HG03457 (cell line): ENCODE results near the gene ANKHD1.

Experiments
- ATAC-seq: cut with Tn5 transposase; IDR thresholded peaks from one replicate; pipeline ENCODE4 v1.9.1; 2021; ENCODE audit warnings: moderate number of reproducible peaks; ENCODE audit not compliant: unreplicated experiment

Gene ANKHD1

DNA sequence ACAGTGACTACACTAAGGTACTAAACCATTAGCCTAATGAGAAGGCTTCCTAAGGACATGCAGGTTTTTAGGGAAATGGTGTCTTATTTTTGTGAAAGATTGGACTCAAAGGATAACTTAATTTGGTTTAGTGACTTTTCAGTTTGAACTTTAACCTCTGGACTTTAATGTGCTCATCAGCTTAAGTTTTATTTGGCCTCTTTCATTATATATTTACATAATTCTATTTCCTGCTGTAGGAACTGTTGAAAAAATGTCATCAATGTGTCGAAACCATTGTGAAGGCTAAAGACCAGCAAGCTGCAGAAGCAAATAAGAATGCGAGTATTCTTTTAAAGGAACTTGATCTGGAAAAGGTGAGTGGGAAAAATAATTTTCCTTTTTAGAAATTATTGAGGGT lies 111.5 kb downstream of the ANKHD1 start:
- ATAC-seq, result no peak

DNA sequence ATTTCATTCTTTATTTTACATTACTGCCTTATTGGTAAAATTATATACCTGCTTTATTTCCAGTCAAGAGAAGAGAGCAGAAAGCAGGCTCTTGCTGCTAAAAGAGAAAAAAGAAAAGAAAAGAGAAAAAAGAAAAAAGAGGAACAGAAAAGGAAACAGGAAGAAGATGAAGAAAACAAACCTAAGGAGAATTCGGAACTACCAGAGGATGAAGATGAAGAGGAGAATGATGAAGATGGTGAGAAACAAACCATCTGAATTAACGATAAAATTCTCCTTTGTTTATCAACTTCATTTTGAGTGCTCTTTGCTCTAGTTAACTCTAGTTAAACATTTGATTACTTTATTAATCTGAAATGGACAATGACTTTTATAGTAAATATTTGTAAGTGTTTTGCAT lies 122.4 kb downstream of the ANKHD1 start:
- ATAC-seq, result no peak

DNA sequence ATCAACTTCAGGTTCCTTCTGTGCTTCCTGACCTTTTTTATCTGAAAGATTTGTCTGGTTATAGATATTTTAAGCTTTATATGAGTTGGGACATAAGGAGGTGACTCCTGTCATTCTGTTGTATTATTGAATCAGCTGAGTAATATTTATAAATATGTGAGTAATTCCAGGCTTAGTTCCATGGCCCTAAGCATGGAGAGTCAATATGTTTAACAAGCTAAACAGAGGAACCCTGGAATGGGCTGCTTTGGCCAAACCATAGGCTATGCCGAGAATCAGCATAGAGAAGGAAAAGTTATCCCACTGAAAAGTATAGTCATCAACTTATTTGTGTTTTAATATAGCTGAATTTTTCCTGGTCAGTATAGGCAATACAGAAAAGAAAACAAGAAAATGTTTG lies 138.6 kb downstream of the ANKHD1 start:
- ATAC-seq, result no peak

DNA sequence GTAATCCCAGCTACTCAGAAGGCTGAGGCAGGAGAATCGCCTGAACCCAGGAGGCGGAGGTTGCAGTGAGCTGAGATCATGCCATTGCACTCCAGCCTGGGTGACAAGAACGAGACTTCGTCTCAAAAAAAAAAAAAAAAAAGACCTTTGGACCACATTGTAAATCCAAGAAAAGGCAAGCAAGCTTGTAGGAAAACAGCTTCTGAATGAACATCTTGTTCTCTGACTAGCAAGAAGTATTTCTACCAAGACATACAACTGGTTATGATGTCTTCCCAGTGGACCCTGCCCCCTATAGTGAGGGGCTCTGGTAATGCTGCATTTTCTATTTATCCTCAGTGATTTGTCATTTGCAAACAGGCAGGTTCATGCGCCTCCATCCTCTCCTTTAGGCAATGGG lies 141.3 kb downstream of the ANKHD1 start:
- ATAC-seq, result no peak

DNA sequence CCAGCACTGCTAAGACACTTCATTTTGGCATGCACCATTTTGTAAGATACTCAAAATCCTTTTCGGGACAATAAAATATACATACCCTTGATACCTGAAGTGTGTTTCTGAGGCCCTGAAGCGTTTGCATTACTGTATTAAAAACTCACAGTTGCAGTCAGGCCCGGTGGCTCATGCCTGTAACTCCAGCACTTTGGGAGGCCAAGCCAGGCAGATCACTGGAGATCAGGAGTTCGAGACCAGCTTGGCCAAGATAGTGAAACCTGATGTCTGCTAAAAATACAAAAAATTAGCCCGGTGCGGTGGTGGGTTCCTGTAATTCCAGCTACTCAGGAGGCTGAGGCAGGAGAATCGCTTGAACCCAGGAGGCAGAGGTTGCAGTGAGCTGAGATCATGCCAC lies 143.4 kb downstream of the ANKHD1 start:
- ATAC-seq, result no peak

DNA sequence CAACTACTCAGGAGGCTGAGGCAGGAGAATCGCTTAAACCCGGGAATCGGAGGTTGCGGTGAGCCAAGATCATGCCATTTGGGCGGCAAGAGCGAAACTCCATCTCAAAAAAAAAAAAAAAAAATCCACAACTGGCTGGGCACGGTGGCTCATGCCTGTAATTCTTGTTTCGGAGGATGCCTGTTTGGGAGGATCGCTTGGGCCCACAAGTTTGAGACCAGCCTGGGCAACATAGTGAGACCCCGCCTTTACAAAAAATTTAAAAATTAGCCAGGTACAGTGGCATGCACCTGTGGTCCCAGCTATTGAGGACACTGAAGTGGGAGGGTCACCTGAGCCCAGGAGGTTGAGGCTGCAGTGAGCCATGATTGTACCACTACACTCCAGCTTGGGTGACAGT lies 144.0 kb downstream of the ANKHD1 start:
- ATAC-seq, result no peak

DNA sequence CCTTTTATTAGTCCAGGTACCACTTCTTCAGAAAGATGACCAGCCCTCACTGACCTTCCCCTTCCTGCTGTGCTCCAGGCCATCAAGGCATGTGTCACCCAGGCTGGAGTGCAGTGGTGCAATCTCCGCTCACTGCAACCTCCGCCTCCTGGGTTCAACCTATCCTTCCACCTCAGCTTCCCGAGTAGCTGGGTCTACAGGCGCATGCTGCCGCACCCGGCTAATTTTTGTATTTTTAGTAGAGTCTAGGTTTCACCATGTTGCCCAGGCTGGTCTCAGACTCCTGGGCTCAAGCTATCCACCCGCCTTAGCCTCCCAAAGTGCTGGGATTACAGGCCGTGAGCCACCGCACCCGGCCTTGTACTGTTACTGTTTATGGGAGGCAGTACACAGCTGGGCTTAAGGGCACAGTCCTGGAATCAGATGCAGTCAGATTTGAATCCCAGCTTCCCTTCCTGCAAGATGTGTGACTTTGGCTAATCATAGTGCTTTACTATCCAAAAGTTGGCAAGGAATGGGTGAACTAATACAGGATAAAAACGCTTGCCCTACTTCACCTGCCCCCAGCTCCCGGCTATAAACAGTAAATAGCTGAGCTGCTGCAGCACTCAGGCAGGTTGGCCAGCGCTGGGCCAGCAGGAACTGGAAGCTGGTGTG lies 145.3 kb downstream of the ANKHD1 start:
- ATAC-seq, result no peak

DNA sequence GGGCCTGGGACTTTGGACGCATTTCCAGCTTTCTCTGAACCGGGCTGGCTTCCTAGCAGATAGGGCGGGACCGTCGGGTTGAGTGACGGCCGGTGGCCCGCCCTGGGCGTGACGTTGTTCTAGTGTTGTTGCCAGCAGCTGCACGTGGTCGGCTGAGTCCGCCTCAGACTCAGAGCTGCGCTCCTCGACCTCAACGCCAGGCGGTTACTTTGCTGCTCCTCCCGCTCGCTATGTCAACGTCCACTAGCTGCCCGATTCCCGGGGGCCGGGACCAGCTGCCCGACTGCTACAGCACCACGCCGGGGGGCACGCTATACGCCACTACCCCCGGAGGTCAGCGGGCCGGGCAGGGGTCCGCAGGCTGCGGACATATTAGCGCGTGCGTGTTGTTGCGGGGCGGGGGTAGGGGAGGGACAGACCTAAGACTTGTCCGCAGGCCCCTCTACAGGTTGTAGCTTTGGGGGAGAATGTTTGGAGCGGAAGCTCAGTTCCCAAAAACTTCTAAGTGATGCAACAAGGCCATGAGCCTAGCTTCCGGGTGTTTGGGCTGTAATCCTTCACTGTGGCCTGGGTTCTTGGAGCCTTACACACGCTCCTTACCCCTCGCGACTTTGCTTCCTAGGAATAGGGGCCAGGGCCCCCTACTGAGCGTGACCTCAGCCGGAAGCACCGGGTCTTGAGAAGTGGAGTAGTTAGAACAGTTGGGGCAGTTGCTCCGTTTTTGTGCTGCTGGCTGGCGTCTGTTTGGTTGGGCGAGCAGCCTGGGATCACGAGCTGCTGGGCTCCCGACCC lies 146.1 kb downstream of the ANKHD1 start, which contains the start of gene EIF4EBP3:
TSS of gene EIF4EBP3 (plus strand) at position 155 of the 792 bp plus-strand sequence. CDS start at position 231, 76 bp downstream.
- peak; percentile 96 for ATAC-seq

DNA sequence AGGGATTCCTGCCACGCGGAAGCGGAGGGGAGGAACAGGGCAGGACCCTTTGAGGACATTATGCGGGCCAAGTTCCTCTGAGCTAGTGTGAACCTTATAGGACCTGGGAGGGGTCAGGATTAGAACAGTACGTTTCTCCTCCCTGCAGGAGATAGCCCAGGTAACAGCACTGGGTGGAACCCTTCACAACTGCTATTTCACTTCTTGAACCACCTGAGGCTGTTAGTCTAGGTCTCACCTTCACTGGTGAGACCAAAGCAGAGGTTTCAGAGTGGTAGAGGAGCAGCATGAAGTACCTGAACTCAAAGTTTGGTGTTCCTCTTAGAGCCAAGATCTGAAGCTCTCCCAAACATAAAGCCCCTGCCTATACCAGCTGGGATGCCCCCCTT lies 146.7 kb downstream of the ANKHD1 start:
- no peak for ATAC-seq

DNA sequence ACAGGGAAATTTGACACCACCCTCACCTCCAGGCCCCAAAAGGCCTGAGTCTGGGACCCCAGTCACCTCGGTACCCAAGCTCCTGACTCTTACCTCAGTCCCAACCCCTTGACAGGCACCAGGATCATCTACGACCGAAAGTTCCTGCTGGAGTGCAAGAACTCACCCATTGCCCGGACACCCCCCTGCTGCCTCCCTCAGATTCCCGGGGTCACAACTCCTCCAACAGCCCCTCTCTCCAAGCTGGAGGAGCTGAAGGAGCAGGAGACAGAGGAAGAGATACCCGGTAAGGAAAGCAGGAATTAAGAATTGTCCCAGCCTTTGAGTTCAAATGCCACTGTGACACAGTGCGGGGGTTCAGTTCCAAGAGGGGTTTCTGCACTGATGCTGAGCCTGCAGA lies 147.2 kb downstream of the ANKHD1 start:
- ATAC-seq, result no peak

DNA sequence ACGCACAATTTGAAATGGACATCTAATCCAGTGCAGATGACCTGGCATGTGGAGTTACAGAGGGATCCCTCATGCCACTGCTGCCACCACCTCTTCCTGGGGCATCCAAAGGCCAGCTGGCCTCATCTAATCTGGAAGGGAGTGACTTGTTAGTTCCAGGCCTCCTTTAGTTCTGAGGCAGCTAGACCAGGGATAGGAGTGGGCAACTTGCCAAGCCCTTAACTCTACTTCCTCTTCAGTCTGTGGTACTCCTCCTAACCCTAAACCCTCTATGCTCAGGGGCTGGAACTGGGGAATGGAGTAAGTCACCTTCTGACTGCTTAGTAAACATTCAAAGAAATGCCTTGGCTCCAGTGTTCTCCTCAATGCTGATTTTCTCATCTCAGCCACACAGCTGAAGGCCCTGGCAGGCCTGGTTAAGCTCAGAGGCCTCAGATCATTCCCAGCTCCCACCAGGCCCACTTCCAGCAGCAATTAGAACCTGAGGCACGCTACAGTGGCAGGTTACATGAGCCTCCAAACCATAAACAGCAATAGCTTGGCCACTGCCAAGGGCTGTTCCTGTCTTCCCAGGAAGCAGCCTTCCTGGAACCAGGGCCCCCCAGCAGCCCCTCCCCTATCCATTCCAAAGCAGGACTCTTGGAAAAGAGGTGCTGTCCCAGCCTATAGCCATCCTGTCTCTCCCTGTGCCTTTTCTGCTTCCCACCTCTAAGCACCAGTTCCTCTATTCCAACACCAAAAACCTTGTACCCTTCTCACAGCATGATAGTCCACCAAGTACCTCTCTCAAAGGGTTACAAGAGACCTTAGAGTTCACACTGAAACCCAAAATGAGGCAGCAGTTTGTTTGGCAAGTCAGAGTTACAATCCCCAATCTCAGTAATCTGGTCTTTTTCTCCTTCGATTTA lies 147.9 kb downstream of the ANKHD1 start:
- no peak for ATAC-seq

DNA sequence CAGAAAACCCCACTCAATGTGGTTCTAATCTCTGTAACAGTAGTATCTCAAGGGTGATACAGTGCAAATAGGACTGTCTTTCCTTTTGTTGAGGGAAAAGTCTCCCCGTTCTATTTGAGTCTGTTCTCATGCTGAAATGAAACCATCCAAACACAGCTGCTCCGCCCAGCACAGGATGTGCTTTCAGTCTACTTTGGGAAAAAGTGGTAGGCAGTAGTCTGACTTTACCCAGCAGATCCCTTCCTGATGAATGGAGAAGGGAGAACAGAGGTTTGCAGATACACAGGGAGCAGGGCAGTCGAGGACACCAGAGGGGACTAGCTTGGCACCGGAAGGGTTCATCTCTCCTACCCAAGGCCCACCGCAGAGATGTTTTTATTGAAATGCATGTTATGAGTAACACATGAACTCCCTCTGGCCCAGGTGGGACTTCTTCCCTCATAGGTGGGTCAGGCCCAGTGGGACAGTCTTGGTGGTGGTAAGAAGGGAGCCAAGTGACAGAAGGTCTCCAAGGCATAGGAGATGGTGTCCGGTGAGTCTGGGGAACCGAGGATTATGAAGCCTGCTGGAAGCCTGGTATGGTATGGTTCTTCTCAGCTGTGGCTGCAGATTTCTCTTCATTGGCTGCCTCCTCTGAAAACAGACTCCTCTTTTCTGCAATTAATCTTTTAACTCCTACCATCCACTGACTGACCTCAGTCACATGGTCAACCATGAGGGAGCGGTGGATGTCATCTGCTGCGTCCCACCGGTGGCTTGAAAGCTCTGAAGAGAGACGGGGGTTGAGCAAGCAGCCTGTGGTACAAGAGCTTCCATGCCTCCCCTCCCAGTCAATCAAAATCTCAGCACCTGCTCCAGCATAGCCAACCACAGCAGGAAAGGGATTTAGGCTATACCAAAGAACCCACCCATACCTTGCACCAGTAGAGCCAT lies 148.8 kb downstream of the ANKHD1 start:
- ATAC-seq, result no peak

DNA sequence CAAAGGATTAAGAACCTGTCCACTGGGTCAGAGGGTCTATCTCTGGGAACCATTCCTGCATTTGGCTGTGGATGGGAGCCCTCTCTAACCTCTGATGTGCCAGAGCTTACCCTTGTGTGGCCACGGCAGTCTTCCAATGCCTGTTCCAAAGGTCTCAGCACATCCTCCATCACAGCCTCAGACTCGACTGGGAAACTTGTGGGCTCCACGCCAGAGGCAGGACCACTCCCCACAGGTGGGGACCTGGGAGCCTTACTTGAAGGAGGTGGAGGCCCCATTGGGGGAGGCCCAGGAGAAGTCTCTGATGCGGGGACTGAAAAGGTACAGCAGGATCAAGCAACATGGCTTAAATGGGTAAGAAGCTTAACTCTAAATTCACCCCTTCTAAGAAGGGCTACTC lies 150.2 kb downstream of the ANKHD1 start:
- no peak for ATAC-seq

DNA sequence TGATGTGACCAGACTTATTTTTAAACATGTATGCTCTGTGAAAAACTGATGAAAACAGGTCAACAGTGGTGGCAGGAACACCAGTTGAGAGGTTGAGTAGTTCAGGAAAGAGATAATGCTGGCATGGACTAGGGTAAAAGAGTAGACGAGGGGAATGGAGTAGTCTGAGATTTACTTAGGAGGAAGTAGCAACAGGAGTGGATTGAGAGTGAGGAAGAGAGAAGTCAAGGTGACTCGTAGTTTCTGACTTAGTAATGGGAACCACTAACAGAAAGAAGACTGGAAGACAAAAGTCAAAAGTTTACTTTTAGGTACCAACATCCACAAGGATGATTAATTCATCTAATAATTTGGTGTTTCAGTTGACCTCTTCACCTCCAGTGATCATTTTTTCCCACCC lies 152.0 kb downstream of the ANKHD1 start:
- ATAC-seq, result no peak

DNA sequence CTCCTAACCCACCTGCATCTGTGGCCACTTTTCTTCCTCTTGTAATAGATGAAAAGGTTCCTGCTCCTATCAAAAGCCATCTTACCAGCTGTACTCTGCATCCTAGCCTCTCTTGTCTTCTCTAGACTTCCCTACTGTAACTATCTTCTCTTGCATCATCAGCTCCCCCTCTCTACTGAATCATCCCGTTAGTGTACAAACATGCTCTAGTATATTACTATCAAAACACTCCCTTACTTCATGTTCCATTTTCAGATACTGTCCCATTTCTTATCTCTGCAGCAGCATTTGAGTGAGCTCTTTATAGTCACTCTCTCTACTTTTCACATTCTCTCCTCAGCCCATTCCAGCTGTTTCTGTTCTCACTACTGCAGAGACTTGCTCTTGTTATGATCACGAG lies 152.8 kb downstream of the ANKHD1 start:
- no peak for ATAC-seq

DNA sequence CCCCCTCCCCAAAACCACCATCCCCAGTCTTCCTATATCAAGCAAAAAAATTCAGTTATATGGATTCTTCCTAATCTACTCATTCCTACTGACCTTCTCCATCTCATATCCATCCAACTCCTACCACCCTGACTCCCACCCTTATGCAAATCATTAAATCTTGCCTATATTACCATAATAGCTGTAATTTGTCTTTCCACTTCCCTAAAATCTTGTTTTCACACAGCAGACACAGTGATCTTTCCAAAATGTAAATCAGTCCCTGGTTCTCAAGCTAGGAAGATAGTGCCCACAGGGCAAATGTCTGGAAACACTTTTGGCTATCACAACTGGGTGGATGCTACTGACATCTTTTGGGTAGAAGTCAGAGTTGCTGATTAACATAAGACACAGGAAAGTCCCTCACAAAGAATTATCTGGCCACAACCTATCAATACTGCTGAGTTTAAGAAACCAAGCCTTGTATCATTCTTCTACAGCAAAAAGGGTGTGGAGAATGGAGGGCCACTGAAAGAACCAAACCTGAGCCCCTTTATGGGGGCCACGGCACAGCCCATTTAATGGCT lies 154.2 kb downstream of the ANKHD1 start:
- peak; percentile 34 for ATAC-seq

DNA sequence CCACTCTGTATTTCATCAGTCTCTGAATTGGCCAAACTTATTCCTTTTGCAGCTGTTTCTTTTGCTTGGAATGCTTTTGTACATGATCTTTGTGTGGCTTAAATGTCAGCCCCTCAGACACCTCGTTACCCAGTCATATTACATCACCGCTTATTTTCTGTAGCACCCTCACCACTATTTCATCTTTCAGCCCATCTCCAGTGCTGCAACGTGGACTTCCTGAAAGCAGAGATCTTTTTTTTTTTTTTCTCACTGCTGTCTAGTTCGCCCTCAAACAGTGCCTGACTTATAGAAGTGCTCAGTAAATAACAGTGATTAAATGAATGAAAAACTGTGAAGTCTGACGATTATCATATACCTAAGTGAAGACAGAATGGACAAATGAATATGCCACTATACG lies 154.8 kb downstream of the ANKHD1 start:
- no peak for ATAC-seq

DNA sequence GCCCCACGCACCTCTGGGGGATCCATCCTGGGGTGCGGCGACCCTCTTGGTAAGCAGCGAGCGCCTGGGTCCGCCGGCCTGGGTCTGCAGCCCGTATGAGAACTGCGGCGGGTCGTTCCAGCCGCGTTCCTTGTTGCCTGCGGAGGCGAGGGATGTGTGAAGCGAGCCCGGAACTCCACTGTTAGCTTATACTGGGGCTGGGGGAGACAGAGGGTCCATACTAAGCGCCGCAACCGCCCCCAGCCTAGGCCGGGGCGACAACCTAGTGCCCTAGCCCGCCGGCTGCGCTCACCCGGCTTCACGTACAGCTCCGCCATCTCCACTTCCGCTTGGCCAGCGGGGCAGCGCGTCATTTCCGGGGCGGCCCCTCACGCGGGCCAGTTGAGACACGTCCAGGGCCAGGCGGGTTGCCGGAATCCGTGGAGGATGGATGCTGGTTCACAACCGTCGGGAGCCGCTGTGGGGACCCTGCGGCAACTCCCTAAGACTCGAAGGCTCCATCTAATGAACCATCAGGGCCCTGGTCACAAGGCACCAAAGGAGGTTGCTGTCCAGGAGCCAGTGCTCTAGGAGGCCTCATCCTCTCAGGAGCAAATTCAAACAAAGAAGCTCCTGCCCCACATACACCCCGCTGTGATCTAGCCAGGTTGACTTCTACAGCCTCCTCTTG lies 155.6 kb downstream of the ANKHD1 start, which contains the start of gene SRA1:
TSS of gene SRA1 (minus strand) at position 338 of the 670 bp plus-strand sequence. CDS start at position 317, 21 bp downstream.
- peak; percentile 94 for ATAC-seq

DNA sequence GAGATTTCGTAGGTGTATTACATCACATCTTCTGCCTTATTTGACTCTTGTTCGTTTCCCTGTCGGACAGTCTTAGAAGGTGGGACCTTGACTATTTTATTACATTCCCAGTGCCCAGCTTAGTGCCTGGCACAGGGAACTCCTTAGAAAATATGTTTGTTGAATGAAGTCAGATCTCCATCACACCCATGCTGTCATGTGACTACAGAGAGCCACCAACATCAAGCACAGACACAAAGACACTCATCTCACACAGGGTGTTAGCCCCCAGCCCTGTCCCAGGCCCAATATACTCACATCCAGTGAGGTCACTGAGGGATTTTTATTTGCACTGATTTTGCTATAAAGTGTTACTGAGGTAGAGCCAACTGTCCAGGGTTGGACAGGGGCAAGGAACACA lies 156.3 kb downstream of the ANKHD1 start:
- ATAC-seq, result no peak
